ENCODE results near the gene KLF12. TPM values are rescaled to one million over a fixed set of nuclear protein-coding genes. Genes with fewer than 3 reads are reported as not detected.

Gene KLF12
- polyA plus RNA-seq, 2 of the 4 experiments (the other 2 are of a cell fraction) = 1.6 to 6.0 TPM

DNA sequence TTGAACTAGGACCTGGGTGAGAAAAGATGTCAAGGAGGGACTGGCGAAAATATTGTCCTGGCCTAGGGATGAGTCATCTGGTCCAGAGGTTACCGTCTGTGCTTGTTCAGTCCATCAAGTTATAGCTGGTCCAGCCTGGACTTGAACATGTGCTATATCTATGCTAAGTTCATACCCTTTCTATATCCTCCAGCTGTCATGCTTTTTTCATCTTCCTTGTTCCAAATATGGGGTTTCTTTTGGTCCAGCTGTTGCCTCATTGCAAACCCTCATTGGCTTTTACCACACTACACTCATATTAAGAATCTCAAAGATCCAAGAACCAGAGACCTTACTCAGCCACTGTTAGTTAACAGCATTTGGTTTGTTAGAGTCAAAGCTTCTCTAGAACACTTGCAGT lies 19.1 kb upstream of the KLF12 start:
- no peak for FAIRE-seq
- no peak for ATAC-seq
- WGBS (ENCODE audit: missing lambda C conversion rate) = 63% methylated on average over 2 of the region's 2 CpGs
- Histone ChIP-seq H3K9me3 (no peaks in the 10 kb centered on the region), H3K4me1 (no peaks in the 10 kb centered on the region), H3K27ac (no peak overlapping the region), H3K4me2 (no peak overlapping the region), H3K4me3 (no peak overlapping the region)
- TF ChIP-seq HOXA7 (CRISPR knock-in tag; IDR thresholded peaks at IDR 0.05) (no peak), HEYL (CRISPR knock-in tag; IDR thresholded peaks at IDR 0.05) (no peak), ZFP36 (IDR thresholded peaks at IDR 0.05; ENCODE audit: borderline replicate concordance, partially characterized antibody) (no peak), GATA3 (IDR thresholded peaks at IDR 0.05; ENCODE audit: borderline replicate concordance) (no peak)
- DNase-seq (ENCODE audit: low read depth in 1 of 2, low spot score in 1 of 2) = no peak
- ChIA-PET CTCF (no interaction called here), POLR2A (no interaction called here)

DNA sequence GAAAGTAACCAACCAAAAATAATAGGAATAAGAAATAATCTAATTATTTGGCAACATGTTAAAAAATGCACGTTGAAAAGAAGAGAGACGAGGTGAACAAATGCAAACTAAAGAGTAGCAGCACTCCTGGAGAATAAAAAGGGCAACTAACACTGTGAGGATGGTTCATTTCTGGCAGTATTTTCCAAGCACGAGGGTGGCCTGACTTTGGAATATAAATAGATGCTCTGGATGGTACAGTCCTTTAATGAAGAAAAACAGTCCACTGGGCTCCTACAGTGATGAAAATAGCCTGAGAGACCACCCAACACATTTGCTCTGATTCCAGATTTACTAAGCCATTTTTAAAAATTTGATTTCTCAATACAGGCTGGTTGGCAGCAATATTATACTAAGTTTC lies 17.7 kb upstream of the KLF12 start:
- no peaks in the 10 kb centered on the region for H3K9me3 ChIP-seq
- H3K4me3 ChIP-seq = no peak overlapping the region
- no peak overlapping the region for H3K4me2 ChIP-seq
- no peak overlapping the region for H3K27ac ChIP-seq
- FAIRE-seq = no peak
- WGBS (ENCODE audit: missing lambda C conversion rate) = 6% methylated on average over 3 of the region's 3 CpGs
- no peaks in the 10 kb centered on the region for H3K4me1 ChIP-seq
- ATAC-seq = no peak
- ChIA-PET POLR2A (no interaction called here), CTCF (no interaction called here)
- no peak for DNase-seq (ENCODE audit: low read depth in 1 of 2, low spot score in 1 of 2)
- TF ChIP-seq NPAS2 (CRISPR knock-in tag; IDR thresholded peaks at IDR 0.05; ENCODE audit: borderline replicate concordance) (no peak), JUNB (IDR thresholded peaks at IDR 0.05) (no peak), TFCP2L1 (CRISPR knock-in tag; IDR thresholded peaks at IDR 0.05) (no peak), HOXB13 (CRISPR knock-in tag; IDR thresholded peaks at IDR 0.05; ENCODE audit: low read depth) (no peak), ZNF302 (CRISPR knock-in tag; IDR thresholded peaks at IDR 0.05) (no peak), E2F6 (IDR thresholded peaks at IDR 0.05; ENCODE audit: borderline replicate concordance, low read depth) (no peak), RFX5 (IDR thresholded peaks at IDR 0.05) (no peak), FOSL2 (IDR thresholded peaks at IDR 0.05) (no peak), FOSL2 (CRISPR knock-in tag; IDR thresholded peaks at IDR 0.05) (no peak), RARB (CRISPR knock-in tag; IDR thresholded peaks at IDR 0.05) (no peak), FOXS1 (CRISPR knock-in tag; IDR thresholded peaks at IDR 0.05) (no peak)

- ChIA-PET CTCF (interaction anchor here (0.6 kb wide), 1 partner anchor 108 kb away, joined by 3 read pairs; no protein-coding TSS in a partner anchor), POLR2A (no interaction called here)
- ATAC-seq (no peak), DNase-seq (ENCODE audit: low read depth in 1 of 2, low spot score in 1 of 2) (no peak), FAIRE-seq (no peak)
- Histone ChIP-seq H3K27ac (no peak overlapping the region), H3K4me2 (no peak overlapping the region), H3K9me3 (no peaks in the 10 kb centered on the region), H3K4me1 (no peaks in the 10 kb centered on the region), H3K4me3 (no peak overlapping the region)
- TF ChIP-seq, protein P1, sequence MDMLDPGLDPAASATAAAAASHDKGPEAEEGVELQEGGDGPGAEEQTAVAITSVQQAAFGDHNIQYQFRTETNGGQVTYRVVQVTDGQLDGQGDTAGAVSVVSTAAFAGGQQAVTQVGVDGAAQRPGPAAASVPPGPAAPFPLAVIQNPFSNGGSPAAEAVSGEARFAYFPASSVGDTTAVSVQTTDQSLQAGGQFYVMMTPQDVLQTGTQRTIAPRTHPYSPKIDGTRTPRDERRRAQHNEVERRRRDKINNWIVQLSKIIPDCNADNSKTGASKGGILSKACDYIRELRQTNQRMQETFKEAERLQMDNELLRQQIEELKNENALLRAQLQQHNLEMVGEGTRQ (IDR thresholded peaks at IDR 0.05) = no peak
- TF ChIP-seq REST (IDR thresholded peaks at IDR 0.05) (no peak), TP53 (CRISPR knock-in tag; IDR thresholded peaks at IDR 0.05) (no peak), ZFP36 (IDR thresholded peaks at IDR 0.05; ENCODE audit: borderline replicate concordance, partially characterized antibody) (no peak), RNF2 (IDR thresholded peaks at IDR 0.05; ENCODE audit: borderline replicate concordance, low read depth) (no peak), JUN (IDR thresholded peaks at IDR 0.05) (no peak), RARB (CRISPR knock-in tag; IDR thresholded peaks at IDR 0.05) (no peak)
- WGBS (ENCODE audit: missing lambda C conversion rate) = no CpG with 5 or more reads among the region's 1 CpG
Observed at GRCh38 chr13:74148352-74148751, 14.1 kb upstream of the KLF12 start.

All from A549 (cell line).